Measurements from ENCODE around the gene DHCR24.
A peak's percentile ranks its signal among the peaks of the same experiment; 100 is the strongest.
"Not testable (repeated sequence)": the region's sequence is repeated elsewhere in the genome, so short reads cannot be mapped to it uniquely, and the experiment has no call there.

The DHCR24 gene

DNA sequence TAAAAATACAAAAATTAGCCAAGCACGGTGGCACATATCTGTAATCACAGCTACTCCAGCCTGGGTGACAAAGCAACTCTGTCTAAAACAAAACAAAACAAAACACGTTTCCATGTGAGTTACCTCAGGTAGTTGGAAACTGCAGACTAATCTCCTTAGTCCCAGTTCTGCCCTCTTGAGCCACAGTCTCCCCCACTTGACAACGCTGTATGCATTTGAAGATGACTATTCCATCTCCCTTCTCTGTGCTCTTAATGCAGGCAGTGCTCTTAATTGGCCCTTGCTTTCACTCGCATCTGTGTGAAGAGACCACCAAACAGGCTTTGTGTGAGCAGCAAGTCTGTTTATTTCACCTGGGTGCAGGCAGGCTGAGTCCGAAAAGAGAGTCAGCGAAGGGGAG, 19.6 kb upstream of the DHCR24 start:
- H3K4me3 ChIP-seq (ENCODE audit: low read length) = no peak overlapping the region

DNA sequence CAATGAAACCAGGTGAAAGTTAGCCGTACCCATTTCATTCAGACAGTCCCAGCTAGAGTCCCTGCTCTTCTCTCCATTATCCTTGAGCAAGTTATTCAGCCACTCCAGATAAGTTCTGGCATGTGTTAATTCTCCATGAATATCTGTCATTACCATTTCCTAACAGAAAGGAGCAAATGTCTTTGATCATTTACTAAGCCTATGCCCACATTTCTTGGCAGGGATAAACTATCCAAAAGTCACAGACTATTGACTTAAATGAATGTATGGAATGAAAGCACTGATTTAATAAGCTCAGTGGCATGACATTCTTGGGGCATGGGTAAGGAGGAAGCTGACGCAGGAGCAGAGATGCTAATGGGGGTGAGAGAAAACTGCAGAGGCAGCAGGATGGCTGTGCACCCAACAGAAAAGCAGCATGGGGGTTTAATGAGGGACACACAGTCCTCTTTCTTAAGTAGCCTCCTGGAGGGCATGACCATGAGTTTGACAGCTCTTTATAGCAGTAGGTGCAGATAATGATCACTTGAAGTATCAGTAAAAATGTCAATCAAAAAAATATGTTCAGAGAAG, 17.6 kb upstream of the DHCR24 start:
- no peak overlapping the region for H3K4me3 ChIP-seq (ENCODE audit: low read length)

More for the DNA sequence above, 19.6 kb upstream of the DHCR24 start:
- TF ChIP-seq ZNF274 (IDR thresholded peaks at IDR 0.05; ENCODE audit: low read depth, low read length) = no peak

GRCh38 chr1:54894271-54894670, 7.3 kb upstream of the DHCR24 start:
- no peak for TF ChIP-seq ZNF274 (IDR thresholded peaks at IDR 0.05; ENCODE audit: low read depth, low read length)
- H3K4me3 ChIP-seq (ENCODE audit: low read length) = no peak overlapping the region

More for the DNA sequence above, 17.6 kb upstream of the DHCR24 start:
- no peak for TF ChIP-seq ZNF274 (IDR thresholded peaks at IDR 0.05; ENCODE audit: low read depth, low read length)

- no peak for TF ChIP-seq ZNF274 (IDR thresholded peaks at IDR 0.05; ENCODE audit: low read depth, low read length)
- H3K4me3 ChIP-seq (ENCODE audit: low read length) = no peak overlapping the region
These were observed 5.6 kb upstream of the DHCR24 start for GRCh38 chr1:54892586-54892985.

- no peak for TF ChIP-seq ZNF274 (IDR thresholded peaks at IDR 0.05; ENCODE audit: low read depth, low read length)
- H3K4me3 ChIP-seq (ENCODE audit: low read length) = no peak overlapping the region
These were observed 2.2 kb upstream of the DHCR24 start for GRCh38 chr1:54889132-54889725.

DNA sequence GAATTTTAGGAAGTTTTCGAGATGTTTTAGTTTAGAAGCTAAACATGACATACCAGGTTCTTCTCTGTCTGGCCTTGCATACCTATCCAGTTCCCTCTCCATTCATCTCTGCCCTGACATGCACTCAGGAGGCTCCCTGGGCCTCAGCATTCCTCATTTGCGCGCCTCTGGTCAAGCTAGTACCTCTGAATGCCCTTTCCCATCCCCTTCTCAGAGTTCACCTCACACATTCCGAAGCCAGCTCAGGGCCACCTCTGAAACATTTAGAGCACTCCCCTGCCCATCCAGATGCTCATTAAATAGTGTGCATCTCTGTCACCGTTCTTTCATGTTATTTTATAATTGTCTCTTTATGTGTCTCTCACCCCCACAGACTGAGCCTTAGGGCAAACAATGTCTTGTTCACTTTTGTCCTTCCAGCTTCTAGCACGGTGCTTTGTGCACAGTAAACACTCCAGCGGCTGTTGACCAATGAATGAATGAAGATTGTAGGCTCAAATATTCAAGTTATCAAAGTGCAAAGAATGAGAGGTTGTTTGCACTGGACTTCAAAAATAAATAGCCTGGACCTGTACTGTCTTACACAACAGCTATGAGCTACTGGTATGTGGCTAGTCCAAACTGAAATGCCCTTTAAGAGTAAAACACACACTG, 1.2 kb upstream of the DHCR24 start:
- H3K4me3 ChIP-seq (ENCODE audit: low read length) = peak overlapping the region; percentile 91; the same call in 1 of the 2 replicates
- TF ChIP-seq ZNF274 (IDR thresholded peaks at IDR 0.05; ENCODE audit: low read depth, low read length) = no peak

- H3K4me3 ChIP-seq (ENCODE audit: low read length) = peak overlapping the region; percentile 91
These were observed 673 bp upstream of the DHCR24 start for GRCh38 chr1:54887665-54888071.

GRCh38 chr1:54885807-54886723, 930 bp downstream of the DHCR24 start:
- no peak for TF ChIP-seq ZNF274 (IDR thresholded peaks at IDR 0.05; ENCODE audit: low read depth, low read length)
- peak overlapping the region; percentile 91 for H3K4me3 ChIP-seq (ENCODE audit: low read length)

More at GRCh38 chr1:54887665-54888071, 673 bp upstream of the DHCR24 start:
- no peak for TF ChIP-seq ZNF274 (IDR thresholded peaks at IDR 0.05; ENCODE audit: low read depth, low read length)

DNA sequence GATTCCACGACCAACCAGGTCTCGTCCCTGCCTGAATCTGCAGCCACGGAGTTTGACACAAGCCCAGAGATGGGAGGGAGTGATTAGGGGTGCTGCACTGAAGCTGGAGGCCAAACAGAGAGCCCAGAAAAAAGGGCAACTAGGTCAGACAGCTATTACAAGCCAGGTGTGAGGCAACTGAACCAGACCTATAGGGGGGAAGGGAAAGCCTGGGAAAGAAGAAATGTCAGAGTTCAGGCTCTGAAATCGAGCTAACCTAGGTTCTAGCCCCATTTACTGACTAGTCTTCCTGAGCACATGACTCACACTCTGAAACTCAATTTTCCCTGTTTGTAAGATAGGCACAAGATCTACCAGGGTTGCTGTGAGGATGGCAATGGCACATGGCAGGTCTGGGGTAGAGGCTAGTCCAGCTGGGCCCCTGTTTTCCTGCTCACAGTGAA, 1.7 kb downstream of the DHCR24 start:
- TF ChIP-seq ZNF274 (IDR thresholded peaks at IDR 0.05; ENCODE audit: low read depth, low read length) = no peak
- peak overlapping the region; percentile 91; the same call in 1 of the 2 replicates for H3K4me3 ChIP-seq (ENCODE audit: low read length)

- no peak for TF ChIP-seq ZNF274 (IDR thresholded peaks at IDR 0.05; ENCODE audit: low read depth, low read length)
- no peak overlapping the region; the same call in 1 of the 2 replicates for H3K4me3 ChIP-seq (ENCODE audit: low read length)
These were observed 2.2 kb downstream of the DHCR24 start for GRCh38 chr1:54884768-54885167.

DNA sequence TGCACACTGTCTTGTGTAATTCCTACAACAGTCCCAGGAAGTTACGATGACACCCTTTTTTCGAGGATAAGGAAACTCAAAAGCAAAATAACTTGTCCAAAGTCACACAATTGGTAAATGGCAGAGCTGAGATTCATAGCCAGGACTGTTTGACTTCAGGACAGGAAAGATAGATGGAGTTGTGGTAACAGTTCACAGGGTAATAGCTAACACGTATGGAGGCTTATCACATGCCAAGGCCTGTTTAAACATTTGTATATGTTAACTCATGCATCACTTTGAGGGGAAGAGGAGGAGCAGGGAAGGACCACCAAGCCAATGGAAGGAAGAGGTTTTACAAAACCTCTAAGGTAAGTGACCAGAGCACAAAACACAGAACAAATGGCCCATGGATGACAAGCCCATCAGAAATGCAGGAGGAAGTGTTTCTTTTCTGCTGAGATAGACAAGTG, 2.8 kb downstream of the DHCR24 start:
- no peak overlapping the region; the same call in 1 of the 2 replicates for H3K4me3 ChIP-seq (ENCODE audit: low read length)
- no peak for TF ChIP-seq ZNF274 (IDR thresholded peaks at IDR 0.05; ENCODE audit: low read depth, low read length)

GRCh38 chr1:54883349-54884102, 3.5 kb downstream of the DHCR24 start:
- no peak overlapping the region for H3K4me3 ChIP-seq (ENCODE audit: low read length)
- TF ChIP-seq ZNF274 (IDR thresholded peaks at IDR 0.05; ENCODE audit: low read depth, low read length) = no peak

DNA sequence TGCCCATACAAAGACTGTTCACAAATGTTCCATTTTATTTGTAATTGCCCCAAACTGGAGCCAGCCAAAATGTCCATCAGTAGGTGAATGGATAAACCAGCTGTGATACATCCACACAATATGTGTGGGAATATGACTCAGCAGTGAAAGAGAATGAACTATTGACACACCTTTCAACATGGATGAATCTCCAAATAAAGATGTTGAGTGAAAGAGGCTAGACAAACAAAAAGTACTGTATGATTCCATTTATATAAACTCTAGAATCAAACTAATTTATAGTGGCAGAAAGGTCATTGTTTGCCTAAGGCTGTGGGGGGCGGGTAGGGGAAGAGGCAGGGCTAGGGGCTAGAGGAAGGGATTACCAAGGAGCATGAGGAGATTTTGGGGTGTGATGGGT, 4.5 kb downstream of the DHCR24 start:
- no peak for TF ChIP-seq ZNF274 (IDR thresholded peaks at IDR 0.05; ENCODE audit: low read depth, low read length)
- H3K4me3 ChIP-seq (ENCODE audit: low read length) = no peak overlapping the region

- H3K4me3 ChIP-seq (ENCODE audit: low read length) = not testable (repeated sequence)
These were observed 5.4 kb downstream of the DHCR24 start for GRCh38 chr1:54881604-54882003.
